GM12878 (cell line): ENCODE data around the gene KLF3. TPM values are rescaled to one million over a fixed set of nuclear protein-coding genes. Genes with fewer than 3 reads are reported as not detected.

Source experiments
- ATAC-seq: fragments of 200-7000 bp; cut with Tn5 transposase; 3 replicates; pipeline ENCODE4 v1.9.1; 2020; ENCODE audit warnings: mild to moderate bottlenecking, moderate library complexity
- BruUV-seq: library from RNA; stranded (reverse); fragments of 400-500 nt; replicated peaks from 2 replicates; lab custom pipeline; 2021; lab: Mats Ljungman, UMichigan
- CTCF ChIA-PET: fragments of 300-600 bp; sonication (Branson Sonifier 250); formaldehyde crosslinking; extraction: SDS; loops from one replicate; lab custom pipeline; 2021; ENCODE audit warnings: inconsistent platforms; lab: Yijun Ruan, JAX
- POLR2A ChIA-PET: fragments of 350-600 bp; formaldehyde crosslinking; extraction: SDS; loops from one replicate; lab custom pipeline; 2021; ENCODE audit warnings: inconsistent platforms; lab: Charles Lee
- RAD21 ChIA-PET: fragments of 300-600 bp; sonication (Branson Sonifier 250); formaldehyde crosslinking; loops from one replicate; lab custom pipeline; 2023; ENCODE audit warnings: antibody characterized with exemption; ENCODE audit not compliant: unreplicated experiment; lab: Charles Lee
- SMC1A ChIA-PET: fragments of 300-600 bp; sonication (Branson Sonifier 250); formaldehyde crosslinking; loops from one replicate; lab custom pipeline; 2023; ENCODE audit not compliant: unreplicated experiment, uncharacterized antibody; lab: Charles Lee
- DNase-seq: peaks from one replicate; pipeline ENCODE4 v3.0.0-alpha.2; 2011; ENCODE audit warnings: low read depth, low spot score
- FAIRE-seq: peaks from 3 replicates; lab custom pipeline; 2011; peaks lifted over from hg19 to GRCh38; lab: Jason Lieb, UNC
- H2AFZ ChIP-seq: 2 replicates; pipeline ENCODE4 v1.6.0; 2011; ENCODE audit warnings: low read depth, low read length, control low read depth; ENCODE audit not compliant: control insufficient read depth
- H3K27ac ChIP-seq: 2 replicates; pipeline ENCODE4 v1.5.1; 2011; ENCODE audit warnings: control low read depth; ENCODE audit not compliant: control insufficient read depth, insufficient read depth
- H3K27me3 ChIP-seq, 2 experiments: replicated peaks in 1 of 2; 2 replicates each; pipeline versions ENCODE4 v1.6.0 to v1.6.1; 2011; ENCODE audit warnings: low read length in 1 of 2; ENCODE audit not compliant: control insufficient read depth in 2 of 2, insufficient read depth in 2 of 2
- H3K36me3 ChIP-seq, 2 experiments: 2 replicates each; pipeline ENCODE4 v1.5.1; 2011; ENCODE audit warnings: low read length in 1 of 2; ENCODE audit not compliant: control insufficient read depth in 2 of 2, insufficient read depth in 2 of 2
- H3K4me1 ChIP-seq: 2 replicates; pipeline ENCODE4 v1.6.1; 2011; ENCODE audit warnings: mild to moderate bottlenecking, low read length, moderate library complexity, mixed read lengths; ENCODE audit not compliant: control insufficient read depth, insufficient read depth
- H3K4me2 ChIP-seq: 2 replicates; pipeline ENCODE4 v1.6.0; 2011; ENCODE audit warnings: control low read depth; ENCODE audit not compliant: control insufficient read depth, insufficient read depth
- H3K4me3 ChIP-seq: fragments of 200-600 bp; sonication (generic); 2 replicates; pipeline ENCODE4 v1.5.1; 2016
- H3K79me2 ChIP-seq: 2 replicates; pipeline ENCODE4 v1.6.0; 2011; ENCODE audit warnings: low read length; ENCODE audit not compliant: control insufficient read depth, insufficient read depth
- H3K9ac ChIP-seq: 2 replicates; pipeline ENCODE4 v1.8.0; 2011; ENCODE audit warnings: low read length, control low read depth, mixed read lengths; ENCODE audit not compliant: control insufficient read depth, insufficient read depth
- H3K9me3 ChIP-seq: replicated peaks from 3 replicates; pipeline ENCODE4 v1.5.1; 2011; ENCODE audit warnings: mild to moderate bottlenecking, low read length; ENCODE audit not compliant: control insufficient read depth, insufficient read depth
- H4K20me1 ChIP-seq: 2 replicates; pipeline ENCODE4 v1.6.0; 2011; ENCODE audit not compliant: control insufficient read depth, insufficient read depth
- FOS ChIP-seq: IDR thresholded peaks from 3 replicates; pipeline ENCODE4 v1.6.1; 2011; ENCODE audit warnings: borderline replicate concordance; ENCODE audit not compliant: insufficient read length; ENCODE audit errors: extremely low read depth
- NFYA ChIP-seq: IDR thresholded peaks from 2 replicates; pipeline ENCODE4 v1.6.1; 2011; ENCODE audit warnings: low read depth, mild to moderate bottlenecking, low read length, improper control_type of control experiment, borderline replicate concordance
- SMC3 ChIP-seq: IDR thresholded peaks from 2 replicates; pipeline ENCODE4 v1.6.1; 2011; ENCODE audit warnings: low read length, improper control_type of control experiment, borderline replicate concordance
- WGBS: methylation state at CpG from one replicate; pipeline ENCODE4 v1.1.6; 2016; ENCODE audit warnings: low lambda C conversion rate; ENCODE audit not compliant: insufficient replicate concordance, insufficient coverage; ENCODE audit errors: missing lambda C conversion rate; 5-methylcytosine and 5-hydroxymethylcytosine counted together
- in situ Hi-C: fragments of 300-500 bp; cut with MboI; formaldehyde crosslinking; loops from 9 replicates; pipeline ENCODE4 v1.14.3; 2018; ENCODE audit warnings: mixed read lengths
- intact Hi-C: fragments of 100-400 bp; cut with micrococcal nuclease; formaldehyde crosslinking; loops from one replicate; pipeline ENCODE4 v1.14.2; 2022; ENCODE audit not compliant: unreplicated experiment
- polyA plus RNA-seq, 11 experiments: library from polyadenylated mRNA; depleted of rRNA in 4 of 11; unstranded in 6 of 11; stranded (reverse) in 5 of 11; fragments of >200 nt; fragmentation: Nextera tagmentation in 4 of 11; fragmentation: Illumina TruSeq in 1 of 11; extraction: Ambion mirVana in 4 of 11; extraction: Trizol in 1 of 11; gene quantifications; 1 replicate in 1 of 11; 2 replicates in 10 of 11; pipeline versions ENCODE4 v1.2.1 to v1.2.3, GENCODE V29; 2011 to 2016; ENCODE audit warnings: inconsistent platforms in 2 of 11, missing spikeins in 2 of 11, low read depth in 1 of 11
- total RNA-seq, 4 experiments: library from RNA; depleted of rRNA in 3 of 4; stranded (reverse); fragments of >200 nt in 3 of 4; fragmentation: Illumina TruSeq in 1 of 4; extraction: Trizol in 1 of 4; gene quantifications; 2 replicates each; pipeline versions ENCODE4 v1.2.1 to v1.2.3, GENCODE V29; 2013 to 2021
- TF ChIP-seq, protein P1 (sequence below): fragments of 450-650 bp; IDR thresholded peaks from 2 replicates; pipeline ENCODE4 v1.6.1; 2018; ENCODE audit warnings: borderline replicate concordance, mild to moderate bottlenecking; ENCODE audit not compliant: partially characterized antibody
- TF ChIP-seq, protein P2 (sequence below): IDR thresholded peaks from 2 replicates; pipeline ENCODE4 v1.6.1; 2011; ENCODE audit warnings: borderline replicate concordance, low read depth, mild to moderate bottlenecking, moderate library complexity, low read length; ENCODE audit not compliant: insufficient read depth, poor library complexity, severe bottlenecking
- TF ChIP-seq, protein P3 (sequence below): IDR thresholded peaks from 2 replicates; pipeline ENCODE4 v1.6.1; 2011; ENCODE audit warnings: low read depth, mild to moderate bottlenecking, low read length, moderate library complexity, borderline replicate concordance; ENCODE audit errors: extremely low read depth
- TF ChIP-seq, protein P4 (sequence below): fragments of 150-350 bp; IDR thresholded peaks from 2 replicates; pipeline ENCODE4 v1.6.1; 2016; ENCODE audit warnings: low read depth, low read length
- TF ChIP-seq, protein P5 (sequence below): fragments of 450-650 bp; IDR thresholded peaks from 2 replicates; pipeline ENCODE4 v1.6.1; 2017; ENCODE audit warnings: mild to moderate bottlenecking, moderate library complexity

Gene KLF3
- total and polyA plus RNA-seq, 10 of the 15 experiments (the other 5 are each of a cell fraction or from before 2014, with no cell fraction given): 1.4 to 5.8 (median 2.1) TPM

DNA sequence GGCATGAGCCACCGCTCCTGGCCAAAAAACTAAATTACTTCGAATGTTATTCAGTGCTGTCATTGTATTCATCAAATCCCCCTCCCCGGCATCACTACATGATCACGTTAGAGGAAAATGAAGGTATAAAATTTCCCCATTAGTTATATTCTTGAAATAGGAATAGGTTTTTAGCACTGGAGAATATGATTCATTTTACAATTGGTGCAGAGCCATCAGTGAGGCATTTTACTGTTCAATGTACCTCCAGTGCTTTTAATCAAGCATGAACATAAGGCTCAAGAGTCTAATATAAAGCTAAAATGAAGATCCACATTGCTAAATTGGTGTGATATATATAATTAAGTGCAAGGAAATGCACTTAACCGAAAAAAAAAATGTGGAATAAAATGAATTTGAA, 18.3 kb downstream of the KLF3 start (continued):
- TF ChIP-seq, protein P1, sequence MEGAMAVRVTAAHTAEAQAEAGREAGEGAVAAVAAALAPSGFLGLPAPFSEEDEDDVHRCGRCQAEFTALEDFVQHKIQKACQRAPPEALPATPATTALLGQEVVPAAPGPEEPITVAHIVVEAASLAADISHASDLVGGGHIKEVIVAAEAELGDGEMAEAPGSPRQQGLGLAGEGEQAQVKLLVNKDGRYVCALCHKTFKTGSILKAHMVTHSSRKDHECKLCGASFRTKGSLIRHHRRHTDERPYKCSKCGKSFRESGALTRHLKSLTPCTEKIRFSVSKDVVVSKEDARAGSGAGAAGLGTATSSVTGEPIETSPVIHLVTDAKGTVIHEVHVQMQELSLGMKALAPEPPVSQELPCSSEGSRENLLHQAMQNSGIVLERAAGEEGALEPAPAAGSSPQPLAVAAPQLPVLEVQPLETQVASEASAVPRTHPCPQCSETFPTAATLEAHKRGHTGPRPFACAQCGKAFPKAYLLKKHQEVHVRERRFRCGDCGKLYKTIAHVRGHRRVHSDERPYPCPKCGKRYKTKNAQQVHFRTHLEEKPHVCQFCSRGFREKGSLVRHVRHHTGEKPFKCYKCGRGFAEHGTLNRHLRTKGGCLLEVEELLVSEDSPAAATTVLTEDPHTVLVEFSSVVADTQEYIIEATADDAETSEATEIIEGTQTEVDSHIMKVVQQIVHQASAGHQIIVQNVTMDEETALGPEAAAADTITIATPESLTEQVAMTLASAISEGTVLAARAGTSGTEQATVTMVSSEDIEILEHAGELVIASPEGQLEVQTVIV: no peak
- TF ChIP-seq SMC3: no peak
- TF ChIP-seq, protein P2, sequence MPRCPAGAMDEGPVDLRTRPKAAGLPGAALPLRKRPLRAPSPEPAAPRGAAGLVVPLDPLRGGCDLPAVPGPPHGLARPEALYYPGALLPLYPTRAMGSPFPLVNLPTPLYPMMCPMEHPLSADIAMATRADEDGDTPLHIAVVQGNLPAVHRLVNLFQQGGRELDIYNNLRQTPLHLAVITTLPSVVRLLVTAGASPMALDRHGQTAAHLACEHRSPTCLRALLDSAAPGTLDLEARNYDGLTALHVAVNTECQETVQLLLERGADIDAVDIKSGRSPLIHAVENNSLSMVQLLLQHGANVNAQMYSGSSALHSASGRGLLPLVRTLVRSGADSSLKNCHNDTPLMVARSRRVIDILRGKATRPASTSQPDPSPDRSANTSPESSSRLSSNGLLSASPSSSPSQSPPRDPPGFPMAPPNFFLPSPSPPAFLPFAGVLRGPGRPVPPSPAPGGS: no peak
- TF ChIP-seq, protein P3, sequence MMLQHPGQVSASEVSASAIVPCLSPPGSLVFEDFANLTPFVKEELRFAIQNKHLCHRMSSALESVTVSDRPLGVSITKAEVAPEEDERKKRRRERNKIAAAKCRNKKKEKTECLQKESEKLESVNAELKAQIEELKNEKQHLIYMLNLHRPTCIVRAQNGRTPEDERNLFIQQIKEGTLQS: no peak
- TF ChIP-seq, all 136 proteins: peak for 0

DNA sequence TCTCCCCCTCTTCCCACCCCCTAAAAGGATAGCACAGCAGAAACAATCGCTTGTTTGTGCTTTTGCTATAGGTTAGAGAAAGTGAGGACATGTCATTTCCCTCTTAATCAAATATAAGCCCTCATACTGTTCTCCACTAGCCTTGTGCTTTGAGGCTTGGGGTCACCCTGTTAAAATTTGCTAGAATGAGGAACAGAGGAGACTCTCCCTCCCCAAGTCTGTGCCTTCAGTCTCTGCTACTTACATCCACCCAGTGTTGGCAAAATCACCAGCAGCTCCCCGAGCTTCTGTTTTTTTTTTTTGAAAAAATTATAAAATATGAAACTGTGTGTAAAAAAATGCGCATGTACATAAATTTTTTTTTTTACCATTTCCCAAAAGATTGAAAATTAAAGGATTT, 19.3 kb downstream of the KLF3 start:
- Histone ChIP-seq H3K79me2 (peaks cover 13% of the 10 kb centered on the region), H3K4me2 (no peak overlapping the region), H3K36me3 (peaks cover 0 to under 1% of the 10 kb centered on the region in 2 experiments; a peak in 2 of 4 replicates), H3K9me3 (no peaks in the 10 kb centered on the region; the same call in 2 of the 3 replicates), H3K27me3 (no peaks in the 10 kb centered on the region; a peak in 1 of 4 replicates), H3K4me3 (no peak overlapping the region), H3K4me1 (no peaks in the 10 kb centered on the region), H3K9ac (no peak overlapping the region), H3K27ac (no peak overlapping the region), H2AFZ (no peak overlapping the region), H4K20me1 (no peaks in the 10 kb centered on the region)
- WGBS: 93% methylated on average over 3 of the region's 3 CpGs
- no peak for DNase-seq
- RAD21 ChIA-PET: interaction anchor here (0.7 to 0.8 kb wide), 2 partner anchors 119 to 502 kb away, joined by 3 to 4 read pairs; no protein-coding TSS in a partner anchor
- no peak for ATAC-seq
- CTCF ChIA-PET: interaction anchor here (1.1 to 2.3 kb wide), 3 partner anchors 48 to 504 kb away, joined by 3 to 7 read pairs (median 4); partner anchors contain the start of gene TLR10
- SMC1A ChIA-PET: interaction anchor here (1.0 to 1.2 kb wide), 3 partner anchors 8 to 614 kb away, joined by 3 to 5 read pairs (median 3); no protein-coding TSS in a partner anchor
- intact Hi-C loops (no loop called here), in situ Hi-C loops (no loop called here)
- no TSS peak for BruUV-seq
- POLR2A ChIA-PET: interaction anchor here (0.8 kb wide), 1 partner anchor 502 kb away, joined by 4 read pairs; no protein-coding TSS in a partner anchor
- no peak for FAIRE-seq
- TF ChIP-seq NFYA (no peak), FOS (no peak)
- TF ChIP-seq, protein P4, sequence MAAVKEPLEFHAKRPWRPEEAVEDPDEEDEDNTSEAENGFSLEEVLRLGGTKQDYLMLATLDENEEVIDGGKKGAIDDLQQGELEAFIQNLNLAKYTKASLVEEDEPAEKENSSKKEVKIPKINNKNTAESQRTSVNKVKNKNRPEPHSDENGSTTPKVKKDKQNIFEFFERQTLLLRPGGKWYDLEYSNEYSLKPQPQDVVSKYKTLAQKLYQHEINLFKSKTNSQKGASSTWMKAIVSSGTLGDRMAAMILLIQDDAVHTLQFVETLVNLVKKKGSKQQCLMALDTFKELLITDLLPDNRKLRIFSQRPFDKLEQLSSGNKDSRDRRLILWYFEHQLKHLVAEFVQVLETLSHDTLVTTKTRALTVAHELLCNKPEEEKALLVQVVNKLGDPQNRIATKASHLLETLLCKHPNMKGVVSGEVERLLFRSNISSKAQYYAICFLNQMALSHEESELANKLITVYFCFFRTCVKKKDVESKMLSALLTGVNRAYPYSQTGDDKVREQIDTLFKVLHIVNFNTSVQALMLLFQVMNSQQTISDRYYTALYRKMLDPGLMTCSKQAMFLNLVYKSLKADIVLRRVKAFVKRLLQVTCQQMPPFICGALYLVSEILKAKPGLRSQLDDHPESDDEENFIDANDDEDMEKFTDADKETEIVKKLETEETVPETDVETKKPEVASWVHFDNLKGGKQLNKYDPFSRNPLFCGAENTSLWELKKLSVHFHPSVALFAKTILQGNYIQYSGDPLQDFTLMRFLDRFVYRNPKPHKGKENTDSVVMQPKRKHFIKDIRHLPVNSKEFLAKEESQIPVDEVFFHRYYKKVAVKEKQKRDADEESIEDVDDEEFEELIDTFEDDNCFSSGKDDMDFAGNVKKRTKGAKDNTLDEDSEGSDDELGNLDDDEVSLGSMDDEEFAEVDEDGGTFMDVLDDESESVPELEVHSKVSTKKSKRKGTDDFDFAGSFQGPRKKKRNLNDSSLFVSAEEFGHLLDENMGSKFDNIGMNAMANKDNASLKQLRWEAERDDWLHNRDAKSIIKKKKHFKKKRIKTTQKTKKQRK: no peak
- TF ChIP-seq, protein P5, sequence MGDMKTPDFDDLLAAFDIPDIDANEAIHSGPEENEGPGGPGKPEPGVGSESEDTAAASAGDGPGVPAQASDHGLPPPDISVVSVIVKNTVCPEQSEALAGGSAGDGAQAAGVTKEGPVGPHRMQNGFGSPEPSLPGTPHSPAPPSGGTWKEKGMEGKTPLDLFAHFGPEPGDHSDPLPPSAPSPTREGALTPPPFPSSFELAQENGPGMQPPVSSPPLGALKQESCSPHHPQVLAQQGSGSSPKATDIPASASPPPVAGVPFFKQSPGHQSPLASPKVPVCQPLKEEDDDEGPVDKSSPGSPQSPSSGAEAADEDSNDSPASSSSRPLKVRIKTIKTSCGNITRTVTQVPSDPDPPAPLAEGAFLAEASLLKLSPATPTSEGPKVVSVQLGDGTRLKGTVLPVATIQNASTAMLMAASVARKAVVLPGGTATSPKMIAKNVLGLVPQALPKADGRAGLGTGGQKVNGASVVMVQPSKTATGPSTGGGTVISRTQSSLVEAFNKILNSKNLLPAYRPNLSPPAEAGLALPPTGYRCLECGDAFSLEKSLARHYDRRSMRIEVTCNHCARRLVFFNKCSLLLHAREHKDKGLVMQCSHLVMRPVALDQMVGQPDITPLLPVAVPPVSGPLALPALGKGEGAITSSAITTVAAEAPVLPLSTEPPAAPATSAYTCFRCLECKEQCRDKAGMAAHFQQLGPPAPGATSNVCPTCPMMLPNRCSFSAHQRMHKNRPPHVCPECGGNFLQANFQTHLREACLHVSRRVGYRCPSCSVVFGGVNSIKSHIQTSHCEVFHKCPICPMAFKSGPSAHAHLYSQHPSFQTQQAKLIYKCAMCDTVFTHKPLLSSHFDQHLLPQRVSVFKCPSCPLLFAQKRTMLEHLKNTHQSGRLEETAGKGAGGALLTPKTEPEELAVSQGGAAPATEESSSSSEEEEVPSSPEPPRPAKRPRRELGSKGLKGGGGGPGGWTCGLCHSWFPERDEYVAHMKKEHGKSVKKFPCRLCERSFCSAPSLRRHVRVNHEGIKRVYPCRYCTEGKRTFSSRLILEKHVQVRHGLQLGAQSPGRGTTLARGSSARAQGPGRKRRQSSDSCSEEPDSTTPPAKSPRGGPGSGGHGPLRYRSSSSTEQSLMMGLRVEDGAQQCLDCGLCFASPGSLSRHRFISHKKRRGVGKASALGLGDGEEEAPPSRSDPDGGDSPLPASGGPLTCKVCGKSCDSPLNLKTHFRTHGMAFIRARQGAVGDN: no peak
